GM18907 (cell line): ENCODE data around the gene GPR63.

Source experiments
- ATAC-seq: cut with Tn5 transposase; IDR thresholded peaks from one replicate; pipeline ENCODE4 v1.9.1; 2021; ENCODE audit warnings: mild to moderate bottlenecking, moderate library complexity; ENCODE audit not compliant: unreplicated experiment

Gene GPR63

DNA sequence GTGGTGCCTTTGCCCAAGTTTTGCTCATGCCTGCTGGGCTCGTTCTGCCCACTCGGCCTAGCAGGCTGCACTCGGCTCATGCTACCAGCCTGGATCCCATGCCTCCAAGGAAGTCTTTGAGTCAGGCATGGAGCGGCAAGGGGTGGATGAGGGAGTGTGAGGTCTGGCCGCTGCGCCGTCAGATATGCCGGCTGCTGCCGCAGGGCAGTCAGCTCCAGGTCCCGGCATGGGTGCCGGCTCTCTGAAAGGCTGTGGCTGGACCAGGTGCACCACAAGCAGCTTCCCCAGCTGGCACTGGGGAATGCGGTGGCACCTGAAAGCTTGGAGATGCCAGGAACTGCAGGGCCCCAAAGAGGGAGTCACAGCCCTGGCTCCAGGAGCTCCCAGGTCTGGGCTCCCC is 75.5 kb downstream of the GPR63 start:
- no peak for ATAC-seq

DNA sequence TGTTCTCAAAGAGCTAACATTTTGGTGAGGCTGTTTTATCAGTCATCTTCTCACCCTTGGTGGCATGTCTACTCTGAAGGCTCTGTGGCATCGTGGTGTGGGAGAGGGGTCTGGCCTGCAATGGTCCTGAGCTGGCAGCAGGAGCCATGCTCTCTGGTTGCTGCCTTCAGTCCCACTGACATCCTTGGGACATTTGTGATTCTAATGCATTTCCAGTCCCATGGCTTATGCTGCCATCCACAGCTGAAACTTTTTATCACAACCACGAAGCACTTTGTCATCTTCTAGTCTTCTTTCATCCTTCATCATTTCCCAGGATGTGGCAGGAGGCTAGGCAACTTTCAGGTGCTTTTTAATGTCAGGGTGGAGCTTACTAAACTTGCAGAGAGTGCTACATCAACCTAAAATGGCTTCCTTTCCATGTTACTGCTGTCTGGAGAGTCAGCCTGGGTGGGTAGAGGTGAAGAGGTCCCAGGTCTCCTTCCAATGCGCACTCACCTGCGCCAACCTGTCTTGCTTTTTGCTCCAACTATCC is 77.1 kb downstream of the GPR63 start:
- no peak for ATAC-seq

DNA sequence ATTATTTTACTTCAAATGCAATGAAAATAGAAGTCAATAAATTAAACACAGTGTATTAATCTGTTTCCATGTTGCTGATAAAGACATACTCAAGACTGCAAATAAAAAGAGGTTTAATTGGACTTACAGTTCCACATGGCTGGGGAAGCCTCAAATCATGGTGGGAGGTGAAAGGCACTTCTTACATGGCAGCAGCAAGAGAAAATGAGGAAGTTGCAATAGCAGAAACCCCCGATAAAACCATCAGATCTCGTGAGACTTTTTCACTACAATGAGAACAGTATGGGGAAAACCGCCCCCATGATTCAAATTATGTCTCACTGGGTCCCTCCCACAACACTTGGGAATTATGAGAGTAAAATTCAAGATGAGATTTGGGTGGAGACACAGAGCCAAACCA is 82.2 kb downstream of the GPR63 start:
- ATAC-seq: no peak

DNA sequence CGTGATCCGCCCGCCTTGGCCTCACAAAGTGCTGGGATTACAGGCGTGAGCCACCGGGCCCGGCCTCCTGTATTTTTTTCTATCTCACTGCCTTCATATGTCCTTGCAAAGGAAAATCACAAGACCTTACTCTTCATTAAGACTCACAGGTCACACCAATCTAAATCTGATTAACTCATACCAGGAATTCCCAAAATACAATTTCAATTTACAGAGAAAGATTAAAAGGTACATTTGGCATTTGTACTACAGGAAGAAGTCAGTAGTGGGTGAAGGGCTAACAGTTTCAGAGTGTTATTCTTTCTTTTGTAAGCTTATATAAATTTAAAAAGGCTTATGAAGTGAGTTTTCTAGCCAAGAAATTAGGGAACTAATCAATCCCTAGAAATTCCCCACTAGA is 87.4 kb downstream of the GPR63 start:
- no peak for ATAC-seq
